ENCODE measurements around the gene CACNA2D3.

The CACNA2D3 gene

DNA sequence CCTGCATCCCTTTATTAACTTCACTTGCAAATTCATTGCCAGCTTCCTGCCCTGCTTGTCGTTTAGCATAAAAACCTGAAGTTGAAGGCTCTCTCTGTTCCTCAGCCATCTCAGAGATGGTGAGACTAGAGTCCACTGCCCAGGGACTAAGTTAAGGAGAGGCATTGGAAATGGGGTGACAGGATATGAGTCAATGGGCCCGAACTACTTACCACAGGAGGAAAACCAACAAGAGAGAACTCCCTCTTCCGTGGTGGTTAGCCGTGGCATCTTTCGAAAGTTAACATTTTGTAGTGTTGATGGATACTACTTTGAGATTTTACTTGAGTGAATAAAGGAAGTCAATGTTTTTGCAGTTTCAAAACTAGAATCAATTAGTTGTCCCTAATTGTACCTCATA is 740.2 kb downstream of the CACNA2D3 start:
- DNase-seq, result no peak

GRCh38 chr3:54863366-54863765 is 741.0 kb downstream of the CACNA2D3 start:
- DNase-seq, result no peak

DNA sequence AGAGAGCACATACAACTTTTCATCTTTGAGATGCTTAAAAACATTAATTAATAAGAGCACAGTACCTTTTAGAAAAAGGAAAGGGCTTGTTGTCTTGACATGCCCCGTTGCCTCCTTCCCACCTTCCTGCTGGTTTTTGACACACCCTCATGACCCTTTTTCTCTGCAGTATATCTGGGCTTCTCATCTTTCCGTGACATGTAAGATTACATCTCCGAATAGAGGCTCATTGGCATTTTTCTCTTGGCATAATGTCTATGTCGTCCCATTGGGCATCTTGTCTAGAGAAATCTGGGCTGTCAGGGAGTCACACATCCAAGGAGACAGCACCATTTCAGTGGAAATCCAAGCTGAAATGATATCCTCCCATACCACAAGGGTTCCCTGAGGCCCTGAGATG is 741.4 kb downstream of the CACNA2D3 start:
- no peak for DNase-seq

DNA sequence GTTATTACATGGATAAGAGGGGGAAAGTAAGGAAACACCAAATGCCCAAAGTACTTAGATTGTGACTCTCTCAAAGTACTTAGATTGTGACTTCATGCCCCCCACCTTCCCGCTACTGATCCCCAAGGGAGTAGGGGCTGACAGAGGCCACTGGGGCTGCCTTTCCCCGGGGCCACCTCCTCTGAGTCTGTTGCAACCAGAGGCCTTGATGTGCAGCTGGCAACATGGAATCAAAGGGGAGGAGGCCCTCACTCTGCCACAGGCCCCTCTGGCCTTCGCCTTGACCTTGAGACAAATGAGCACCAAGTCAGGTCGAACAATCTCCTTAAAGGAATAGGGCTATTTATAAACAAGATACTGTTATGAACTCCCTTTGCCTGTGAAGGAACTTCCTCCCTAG is 743.0 kb downstream of the CACNA2D3 start:
- DNase-seq, result no peak

DNA sequence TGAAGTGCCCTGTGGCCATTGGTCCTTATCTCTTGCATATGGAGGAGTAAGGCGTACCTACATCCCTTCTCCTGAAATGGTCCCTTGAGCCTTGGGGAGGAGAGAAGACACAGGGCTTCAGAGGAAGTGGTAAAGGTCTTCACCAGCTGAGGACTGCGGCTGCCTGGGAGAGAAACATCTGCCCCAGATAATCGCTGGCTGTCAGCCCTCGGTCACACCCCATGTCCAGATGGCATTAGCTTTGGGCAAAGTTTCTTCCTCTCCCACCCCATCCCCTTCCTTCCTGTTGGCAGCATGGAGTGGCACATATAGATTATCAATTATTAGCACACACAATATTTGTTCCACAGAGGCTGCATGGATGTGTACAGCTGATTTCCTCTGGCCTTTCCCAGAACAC is 743.9 kb downstream of the CACNA2D3 start:
- no peak for DNase-seq

DNA sequence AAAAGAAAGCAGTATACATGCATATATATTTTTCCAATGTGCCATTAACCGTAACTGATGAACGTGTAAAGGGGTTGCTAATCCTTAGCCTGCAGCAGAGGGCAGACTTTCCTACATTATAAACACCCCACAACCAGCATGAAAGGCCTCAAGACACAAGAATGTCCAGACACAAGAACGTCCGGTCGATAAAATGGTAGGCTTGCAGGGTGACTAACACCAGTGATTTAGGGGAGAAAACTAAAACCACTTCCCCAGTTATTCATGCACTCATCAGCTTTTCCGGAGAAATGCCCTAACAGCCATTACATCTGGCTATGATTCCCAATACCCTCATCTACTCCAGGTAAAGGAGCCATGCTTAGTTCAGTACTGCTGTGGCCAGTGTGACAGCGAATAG is 748.1 kb downstream of the CACNA2D3 start:
- peak; percentile 25 for DNase-seq

DNA sequence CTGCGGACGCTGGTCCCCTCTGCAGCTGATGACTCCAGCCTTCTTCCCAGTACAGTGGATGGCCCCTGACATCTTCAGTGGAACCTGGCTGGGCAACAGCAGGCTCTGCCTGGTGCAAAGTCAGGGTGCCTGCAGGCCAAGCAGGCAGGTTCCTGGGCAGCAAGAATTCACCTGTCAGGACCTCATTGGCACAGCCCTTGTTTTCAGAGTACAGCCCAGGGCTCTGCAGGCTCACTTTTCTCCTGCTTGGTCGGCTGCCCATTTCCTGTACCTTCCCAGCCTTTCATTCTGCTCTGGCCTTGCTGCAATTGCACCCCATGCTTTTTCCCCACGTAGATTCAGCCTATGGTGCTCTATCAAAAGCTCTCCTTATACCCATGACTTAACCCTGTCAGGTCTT is 749.5 kb downstream of the CACNA2D3 start:
- no peak for DNase-seq

GRCh38 chr3:54873059-54874010 is 751.0 kb downstream of the CACNA2D3 start:
- no peak for DNase-seq

GRCh38 chr3:54874816-54875556 is 752.6 kb downstream of the CACNA2D3 start:
- DNase-seq, result no peak

DNA sequence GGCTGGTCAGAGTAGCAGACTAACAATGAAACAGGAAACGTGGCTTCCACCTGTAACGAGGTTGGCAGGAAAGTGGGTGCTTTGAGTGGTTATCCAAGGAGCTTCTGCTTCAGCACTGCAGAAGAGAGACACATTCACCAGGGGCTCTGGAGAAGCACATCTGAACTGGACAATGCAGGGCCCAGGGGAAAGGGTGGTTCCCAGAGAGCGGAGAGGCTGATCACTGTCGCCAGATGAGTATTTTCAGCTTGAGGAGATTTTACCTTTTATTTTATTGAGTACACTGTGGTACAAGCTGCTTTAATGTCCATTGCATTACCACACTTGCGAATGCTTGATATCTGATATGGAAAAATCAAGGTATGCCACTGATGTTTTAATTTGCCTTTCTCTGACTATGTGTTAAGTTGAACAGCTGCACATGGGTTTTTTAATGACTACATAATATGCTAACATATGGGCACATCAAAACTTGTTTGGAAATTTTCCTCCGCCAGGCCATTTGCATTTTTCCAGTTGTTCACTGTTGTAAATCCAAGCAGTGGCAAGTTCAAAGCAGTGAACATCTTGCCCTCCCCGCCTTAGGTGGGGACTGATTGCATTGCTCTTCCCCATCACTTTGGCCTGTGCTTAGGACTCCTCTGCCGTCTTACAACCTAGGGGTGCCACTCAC is 753.4 kb downstream of the CACNA2D3 start:
- DNase-seq, result no peak

DNA sequence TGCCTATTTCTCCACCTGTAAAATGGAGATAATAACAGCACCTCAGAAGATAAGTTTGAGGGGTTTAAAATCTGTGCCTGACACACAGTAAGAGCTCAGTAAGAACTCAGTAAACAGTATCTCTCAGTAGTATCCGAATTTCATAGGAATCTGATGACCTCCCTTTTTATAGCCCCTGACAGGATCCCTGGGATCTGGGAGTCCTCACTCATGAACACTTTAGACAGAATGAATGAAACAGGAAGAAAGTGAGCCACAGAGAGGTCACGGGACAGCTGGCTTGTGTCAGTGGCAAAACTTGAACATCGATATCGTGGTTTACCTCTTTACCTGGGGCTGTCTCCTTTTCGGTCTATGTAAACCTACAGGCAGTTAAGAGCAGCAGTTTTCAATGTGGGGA is 754.3 kb downstream of the CACNA2D3 start:
- DNase-seq, result no peak

GRCh38 chr3:54877730-54878129 is 755.4 kb downstream of the CACNA2D3 start:
- DNase-seq, result no peak

DNA sequence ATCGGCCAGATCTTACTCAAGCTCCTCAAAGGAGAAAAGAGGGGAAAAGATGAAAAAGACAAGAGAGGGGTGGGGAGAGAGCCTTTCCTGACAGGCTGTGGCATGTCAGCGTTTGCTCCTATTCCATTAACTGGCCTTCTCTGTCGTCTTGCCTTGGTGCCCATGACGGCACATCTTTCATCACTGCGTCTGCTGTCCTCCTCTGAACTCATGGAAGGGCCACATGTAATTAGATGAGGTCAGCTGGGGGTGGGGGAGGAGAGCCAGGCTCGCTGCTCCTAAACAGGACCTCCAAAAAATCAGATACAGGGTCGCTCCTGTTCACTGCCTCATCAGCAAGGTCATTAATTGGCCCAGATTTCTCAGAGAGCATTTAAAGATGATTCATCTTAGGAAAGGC is 755.8 kb downstream of the CACNA2D3 start:
- no peak for DNase-seq

DNA sequence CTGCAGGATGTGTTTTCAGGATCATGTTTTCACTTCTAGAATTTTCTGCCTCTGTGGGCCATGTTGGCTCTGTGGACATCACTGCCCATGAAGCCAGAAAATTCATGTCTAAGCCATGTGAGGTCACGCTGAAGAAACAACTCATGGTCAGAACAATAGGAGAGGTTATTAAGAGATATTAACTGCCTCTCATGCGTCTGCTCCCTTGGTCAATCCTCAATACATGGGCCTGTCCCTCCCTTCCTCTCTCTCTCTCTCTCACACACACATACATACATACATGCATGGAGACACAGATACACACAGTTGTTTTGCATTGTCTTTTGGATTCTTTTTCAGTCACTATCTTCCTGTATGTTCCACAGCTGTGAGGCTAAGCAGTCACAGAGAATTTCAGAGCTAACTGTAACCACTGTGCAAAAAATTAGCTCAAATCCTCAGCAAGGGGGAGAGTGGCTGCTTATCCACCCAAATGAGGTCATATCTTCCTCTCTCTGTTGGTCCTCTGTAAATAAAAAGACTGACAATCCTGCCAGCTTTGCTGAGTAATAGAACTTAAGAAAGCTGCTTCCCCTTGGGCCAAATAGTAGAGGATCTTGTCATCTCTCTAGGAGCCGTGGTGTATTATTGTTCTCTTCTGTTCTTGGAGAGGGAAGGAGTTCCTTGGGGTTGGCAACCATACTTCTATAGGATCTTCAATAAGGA is 759.9 kb downstream of the CACNA2D3 start:
- DNase-seq, result no peak

- DNase-seq, result no peak
Measured at GRCh38 chr3:54888162-54888561, 765.8 kb downstream of the CACNA2D3 start.

DNA sequence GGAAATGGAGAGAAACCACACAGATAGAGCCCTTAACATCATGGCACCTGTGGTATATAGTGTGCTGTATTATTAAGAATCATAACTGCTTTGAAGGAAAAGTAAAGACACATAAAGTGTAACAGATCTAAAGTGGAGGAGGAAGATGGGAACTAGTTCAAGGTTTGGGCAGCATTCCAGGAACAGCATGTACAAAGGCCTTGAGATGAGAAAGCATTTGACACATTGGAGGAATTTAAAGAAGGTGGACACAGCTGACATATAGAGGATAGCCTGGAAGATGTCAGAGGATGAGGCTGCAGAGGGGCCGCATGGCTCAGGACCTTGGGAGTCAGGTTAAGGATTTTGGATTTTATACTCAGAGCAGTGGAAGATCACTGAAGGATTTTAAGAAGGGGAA is 766.5 kb downstream of the CACNA2D3 start:
- no peak for DNase-seq

- DNase-seq, result no peak
Measured at GRCh38 chr3:54889731-54890130, 767.4 kb downstream of the CACNA2D3 start.

DNA sequence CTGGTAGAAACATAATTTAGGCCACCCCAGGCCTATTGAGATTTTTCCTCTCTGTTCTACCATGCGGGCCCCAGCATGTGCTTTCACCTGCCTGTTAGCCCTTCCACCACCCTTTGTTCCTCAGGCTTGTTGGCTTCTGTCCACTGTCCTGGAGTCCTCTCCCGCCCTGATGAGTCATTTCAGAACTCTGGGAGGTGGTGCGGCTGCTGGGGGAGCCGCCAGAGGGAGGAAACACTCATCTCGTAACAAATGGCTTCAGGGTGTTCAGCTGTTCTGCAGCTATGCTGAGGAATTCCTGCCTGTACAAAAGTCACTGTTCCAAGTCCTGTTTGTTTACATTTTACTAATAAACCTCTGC is 769.2 kb downstream of the CACNA2D3 start:
- peak; percentile 92 for DNase-seq

DNA sequence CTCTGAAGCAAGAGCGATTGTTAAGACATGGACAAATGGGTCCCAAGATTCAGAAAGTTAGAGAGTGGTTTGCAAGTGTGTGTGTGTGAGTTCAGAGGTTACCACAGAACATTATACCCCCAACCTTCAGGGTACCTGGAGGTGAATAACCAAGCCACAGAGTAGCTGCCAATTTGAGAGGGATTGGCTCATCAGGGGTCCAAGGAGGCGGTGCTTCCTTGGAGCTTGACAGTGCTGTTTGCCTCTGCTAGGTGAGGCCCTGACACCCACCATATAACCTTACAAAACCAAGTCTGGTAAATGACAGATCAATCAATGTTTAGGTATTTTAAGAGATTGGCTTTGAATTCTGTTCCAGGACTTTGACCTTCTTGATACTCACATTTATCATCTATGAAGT is 769.8 kb downstream of the CACNA2D3 start:
- DNase-seq, result no peak

- no peak for DNase-seq
Measured at GRCh38 chr3:54895613-54896012, 773.3 kb downstream of the CACNA2D3 start.

DNA sequence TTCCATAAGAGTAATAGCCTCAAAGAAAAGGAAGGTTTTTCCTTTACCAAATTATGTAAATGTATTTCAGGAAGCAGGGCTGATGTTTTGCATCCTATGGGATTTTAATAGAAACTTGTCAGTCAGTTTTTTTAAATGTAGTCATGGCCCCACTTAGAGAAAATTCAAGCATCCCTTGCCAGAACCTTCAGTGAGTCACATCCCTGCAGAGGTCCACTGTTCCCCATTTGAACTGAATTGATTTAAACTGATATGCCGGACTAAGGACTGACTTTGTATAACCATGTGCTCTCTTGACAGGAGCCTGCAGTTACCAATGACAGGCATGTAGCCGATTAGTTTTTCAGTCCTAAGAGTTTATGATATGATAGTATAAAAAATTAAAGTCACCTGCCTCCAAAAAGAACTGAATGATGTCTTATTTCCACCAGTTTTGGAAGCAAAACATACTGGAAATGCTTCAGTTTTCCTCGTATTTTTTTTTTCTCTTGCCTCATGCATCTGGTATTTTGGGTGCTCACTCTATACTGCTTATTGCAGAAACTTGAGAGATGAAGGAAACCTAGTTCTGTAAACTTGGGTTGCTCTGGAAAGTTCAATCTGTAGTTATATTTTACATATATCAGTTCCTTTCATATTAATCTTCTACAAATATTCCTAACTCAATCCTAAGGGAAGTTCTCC is 774.8 kb downstream of the CACNA2D3 start:
- DNase-seq, result no peak

- no peak for DNase-seq
Measured at GRCh38 chr3:54899273-54899672, 776.9 kb downstream of the CACNA2D3 start.

All from NCI-H146 (cell line).